HG03108 (cell line): ENCODE data around the gene PXDN.
"Not testable (repeated sequence)": the region's sequence is repeated elsewhere in the genome, so short reads cannot be mapped to it uniquely, and the experiment has no call there.

Experiments used
- ATAC-seq: cut with Tn5 transposase; IDR thresholded peaks from one replicate; pipeline ENCODE4 v1.9.1; 2021; ENCODE audit warnings: moderate library complexity; ENCODE audit not compliant: unreplicated experiment

PXDN gene

GRCh38 chr2:1708476-1709334 is 35.6 kb downstream of the PXDN start:
- ATAC-seq, result no peak

GRCh38 chr2:1707771-1708418 is 36.4 kb downstream of the PXDN start:
- ATAC-seq, result no peak

- not testable (repeated sequence) for ATAC-seq
Measured at GRCh38 chr2:1706089-1706841, 38.0 kb downstream of the PXDN start.

- no peak for ATAC-seq
Measured at GRCh38 chr2:1705557-1706076, 38.7 kb downstream of the PXDN start.

- ATAC-seq, result no peak
Measured at GRCh38 chr2:1704631-1705556, 39.4 kb downstream of the PXDN start.

GRCh38 chr2:1702186-1702565 is 42.1 kb downstream of the PXDN start:
- ATAC-seq, result no peak

GRCh38 chr2:1701556-1702185 is 42.6 kb downstream of the PXDN start:
- no peak for ATAC-seq

- no peak for ATAC-seq
Measured at GRCh38 chr2:1701020-1701419, 43.3 kb downstream of the PXDN start.

- ATAC-seq, result not testable (repeated sequence)
Measured at GRCh38 chr2:1700427-1700826, 43.9 kb downstream of the PXDN start.

GRCh38 chr2:1698188-1698945 is 45.9 kb downstream of the PXDN start:
- no peak for ATAC-seq

GRCh38 chr2:1697601-1698000 is 46.7 kb downstream of the PXDN start:
- no peak for ATAC-seq

- ATAC-seq, result no peak
Measured at GRCh38 chr2:1696472-1696871, 47.8 kb downstream of the PXDN start.

GRCh38 chr2:1694371-1695271 is 49.7 kb downstream of the PXDN start:
- ATAC-seq, result no peak

- no peak for ATAC-seq
Measured at GRCh38 chr2:1693723-1694122, 50.6 kb downstream of the PXDN start.

GRCh38 chr2:1692342-1692741 is 52.0 kb downstream of the PXDN start:
- ATAC-seq, result no peak

- no peak for ATAC-seq
Measured at GRCh38 chr2:1691366-1691765, 52.9 kb downstream of the PXDN start.

GRCh38 chr2:1690056-1690775 is 54.1 kb downstream of the PXDN start:
- no peak for ATAC-seq

- ATAC-seq, result no peak
Measured at GRCh38 chr2:1688859-1689258, 55.5 kb downstream of the PXDN start.
